Measurements from ENCODE around the gene AHCTF1.

- no peak for TF ChIP-seq CTCF (IDR thresholded peaks at IDR 0.05; ENCODE audit: insufficient read depth, low read depth, low read length)
- TF ChIP-seq EZH2 (IDR thresholded peaks at IDR 0.05; ENCODE audit: insufficient read depth, low read length) = no peak
These were observed 104.4 kb downstream of the AHCTF1 start for GRCh38 chr1:246827396-246827795.
